Measurements from ENCODE around the gene TIRAP. TPM values are rescaled to one million over a fixed set of nuclear protein-coding genes. Genes with fewer than 3 reads are reported as not detected.
"Not testable (repeated sequence)": the region's sequence is repeated elsewhere in the genome, so short reads cannot be mapped to it uniquely, and the experiment has no call there.

Gene TIRAP
- total and polyA plus RNA-seq, 3 donors from 2014 or later, result 3.6 to 5.9 (median 5.7) TPM

- no peak for DNase-seq
- H3K9me3 ChIP-seq, result no peaks in the 10 kb centered on the region
- H3K36me3 ChIP-seq (ENCODE audit: low read depth, missing control alignments), result no peaks in the 10 kb centered on the region
- H3K4me3 ChIP-seq, result peak overlapping the region; percentile 67 to 71
- no peak for TF ChIP-seq POLR2A (IDR thresholded peaks at IDR 0.05)
- no peak for TF ChIP-seq CTCF (IDR thresholded peaks at IDR 0.05)
- H3K4me1 ChIP-seq, result peaks cover 10% of the 10 kb centered on the region
- no peaks in the 10 kb centered on the region for H3K27me3 ChIP-seq
- 14 to 27% methylated on average over 12 of the region's 12 CpGs for WGBS, 2 donors
- intact Hi-C loops (cut with DNase I; ENCODE audit: low total_unique reads), result no loop called here
- peak overlapping the region; percentile 81 to 87 for H3K27ac ChIP-seq
Observed at GRCh38 chr11:126304457-126305075, 21.7 kb downstream of the TIRAP start.

GRCh38 chr11:126305699-126306098 lies 22.8 kb downstream of the TIRAP start:
- no peak for TF ChIP-seq CTCF (IDR thresholded peaks at IDR 0.05)
- no peak for TF ChIP-seq POLR2A (IDR thresholded peaks at IDR 0.05)
- H3K36me3 ChIP-seq (ENCODE audit: low read depth, missing control alignments), result no peaks in the 10 kb centered on the region
- intact Hi-C loops (cut with DNase I; ENCODE audit: low total_unique reads), result no loop called here
- no peak overlapping the region for H3K4me3 ChIP-seq
- no peaks in the 10 kb centered on the region for H3K9me3 ChIP-seq
- no peak overlapping the region for H3K27ac ChIP-seq
- H3K4me1 ChIP-seq, result peaks cover 15% of the 10 kb centered on the region
- no peaks in the 10 kb centered on the region for H3K27me3 ChIP-seq
- 90% methylated on average over 4 of the region's 4 CpGs for WGBS, 2 donors
- no peak for DNase-seq

- no peaks in the 10 kb centered on the region for H3K27me3 ChIP-seq
- no peaks in the 10 kb centered on the region for H3K9me3 ChIP-seq
- peak; percentile 26 to 42 (median 39) for TF ChIP-seq CTCF (IDR thresholded peaks at IDR 0.05)
- TF ChIP-seq POLR2A (IDR thresholded peaks at IDR 0.05), result no peak
- peaks cover 20% of the 10 kb centered on the region for H3K4me1 ChIP-seq
- H3K27ac ChIP-seq, result no peak overlapping the region
- peak; percentile 55 for DNase-seq
- WGBS, 2 donors, result 39% methylated on average over 5 of the region's 5 CpGs
- intact Hi-C loops (cut with DNase I; ENCODE audit: low total_unique reads), result no loop called here
- H3K36me3 ChIP-seq (ENCODE audit: low read depth, missing control alignments), result no peaks in the 10 kb centered on the region
- H3K4me3 ChIP-seq, result no peak overlapping the region
Observed at GRCh38 chr11:126307706-126308105, 24.8 kb downstream of the TIRAP start.

- no peak for DNase-seq
- TF ChIP-seq POLR2A (IDR thresholded peaks at IDR 0.05) (no peak), CTCF (IDR thresholded peaks at IDR 0.05) (no peak)
- Histone ChIP-seq H3K4me1 (peaks cover 18% of the 10 kb centered on the region), H3K36me3 (ENCODE audit: low read depth, missing control alignments) (no peaks in the 10 kb centered on the region), H3K4me3 (no peak overlapping the region), H3K27ac (no peak overlapping the region), H3K9me3 (no peaks in the 10 kb centered on the region), H3K27me3 (no peaks in the 10 kb centered on the region)
- WGBS, 2 donors, result 67 to 82% methylated on average over 4 of the region's 4 CpGs
- intact Hi-C loops (cut with DNase I; ENCODE audit: low total_unique reads), result no loop called here
Observed at GRCh38 chr11:126308271-126308671, 25.4 kb downstream of the TIRAP start.

- H3K27ac ChIP-seq; H3K36me3 ChIP-seq (ENCODE audit: low read depth, missing control alignments); intact Hi-C loops (cut with DNase I; ENCODE audit: low total_unique reads); DNase-seq; H3K27me3 ChIP-seq; H3K4me3 ChIP-seq; H3K9me3 ChIP-seq: not testable (repeated sequence)
- peaks cover 14% of the 10 kb centered on the region for H3K4me1 ChIP-seq
- 85 to 87% methylated on average over 4 of the region's 4 CpGs for WGBS, 2 donors
Observed at GRCh38 chr11:126308771-126309170, 25.9 kb downstream of the TIRAP start.

All from testis (tissue), 3 donors.